HG03025 (cell line): Measurements from ENCODE around the gene IGFBP1.

Experiments used
- ATAC-seq: cut with Tn5 transposase; IDR thresholded peaks from one replicate; pipeline ENCODE4 v1.9.1; 2021; ENCODE audit warnings: mild to moderate bottlenecking, moderate library complexity; ENCODE audit not compliant: unreplicated experiment, low FRiP score

IGFBP1 gene

GRCh38 chr7:45878457-45879144, 9.7 kb upstream of the IGFBP1 start:
- ATAC-seq: no peak

DNA sequence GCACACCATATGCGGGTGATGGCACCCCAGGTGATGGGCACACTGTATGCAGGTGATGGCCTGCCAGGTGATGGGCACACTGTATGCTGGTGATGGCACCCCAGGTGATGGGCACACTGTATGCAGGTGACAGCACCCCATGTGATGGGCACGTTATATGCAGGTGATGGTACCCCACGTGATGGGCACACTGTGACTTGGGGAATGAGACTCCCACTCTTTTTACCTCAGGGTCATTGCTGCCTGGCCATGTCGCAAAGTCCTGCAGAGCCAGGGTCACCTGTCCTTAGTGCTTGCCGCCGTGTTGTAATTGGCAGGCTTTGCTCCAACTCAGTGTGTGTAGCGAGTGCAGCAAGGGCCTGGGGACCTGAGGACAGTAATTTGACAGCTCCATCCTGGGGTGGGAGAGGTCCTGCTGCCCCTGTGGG, 7.8 kb upstream of the IGFBP1 start:
- ATAC-seq: no peak

GRCh38 chr7:45881280-45881758, 7.0 kb upstream of the IGFBP1 start:
- no peak for ATAC-seq

- ATAC-seq: no peak
Measured at GRCh38 chr7:45881759-45882464, 6.4 kb upstream of the IGFBP1 start.

DNA sequence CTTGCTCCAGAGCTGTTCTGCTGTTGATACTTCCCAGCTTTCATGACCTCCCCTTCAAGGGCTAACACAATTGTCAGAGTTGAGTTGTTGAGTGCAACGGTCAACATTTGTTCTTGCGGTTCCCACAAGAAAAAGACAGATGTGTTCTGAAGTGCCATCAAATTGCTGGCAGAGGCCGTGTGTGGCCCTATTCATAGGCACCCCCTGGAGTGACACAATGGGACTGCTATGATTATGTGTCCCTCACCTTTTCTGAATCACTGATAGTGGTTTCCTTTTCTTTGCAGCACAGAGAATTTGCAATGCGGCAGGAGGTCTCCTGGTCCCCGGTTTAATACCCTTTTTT, 5.8 kb upstream of the IGFBP1 start:
- ATAC-seq: no peak

DNA sequence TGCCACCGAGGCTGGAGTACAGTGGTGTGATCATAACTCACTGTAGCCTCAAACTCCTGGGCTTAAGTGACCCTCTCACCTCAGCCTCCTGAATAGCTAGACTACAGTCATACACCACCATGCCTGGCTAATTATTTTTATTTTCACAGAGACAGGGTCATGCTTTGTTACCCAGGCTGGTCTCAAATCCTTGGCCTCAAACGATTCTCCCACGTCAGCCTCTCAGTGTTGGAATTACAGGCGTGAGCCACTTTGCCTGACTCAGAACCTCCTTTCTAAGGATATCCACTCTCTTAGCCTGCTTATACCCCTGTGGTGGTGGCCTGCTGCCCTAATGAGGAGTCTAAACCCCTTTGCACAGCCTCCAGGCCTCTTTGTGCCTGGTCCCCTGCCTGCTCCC, 4.2 kb upstream of the IGFBP1 start:
- no peak for ATAC-seq

GRCh38 chr7:45885264-45885882, 2.9 kb upstream of the IGFBP1 start:
- ATAC-seq: no peak

DNA sequence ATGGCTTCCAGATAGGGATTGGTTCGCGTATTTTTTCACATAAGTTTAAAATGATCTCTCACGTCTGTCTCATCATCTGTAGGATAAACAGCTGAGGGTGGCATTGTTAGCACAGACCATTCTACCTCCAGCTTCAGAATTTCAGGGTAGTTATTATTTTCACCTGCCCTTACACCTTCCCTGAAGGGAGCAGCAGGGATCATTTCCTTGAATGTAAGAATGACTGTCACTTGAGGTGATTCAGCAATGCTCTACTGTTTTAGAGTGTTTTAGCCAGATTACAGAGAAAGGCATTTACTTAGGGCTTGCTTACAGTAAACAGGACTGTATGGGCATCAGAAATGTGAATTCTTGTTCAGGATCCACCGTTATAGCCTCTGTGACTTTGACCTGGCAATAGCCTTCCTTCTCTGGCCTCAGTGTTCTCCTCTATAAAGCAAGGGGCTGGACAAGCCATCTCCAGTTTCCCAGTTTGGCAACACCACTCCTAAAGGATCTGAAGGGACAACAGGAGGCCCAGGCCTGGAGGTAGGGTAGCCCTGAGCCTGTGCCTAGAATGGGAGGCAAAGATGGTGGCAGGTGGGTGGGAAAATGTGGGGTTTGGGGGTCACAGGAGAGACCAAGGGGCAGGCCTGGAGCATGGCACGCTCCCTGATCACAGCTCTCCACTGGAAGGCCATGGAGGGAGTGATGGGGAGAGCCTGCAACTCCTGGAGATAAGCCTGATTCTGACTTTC, 1.2 kb upstream of the IGFBP1 start:
- ATAC-seq: no peak

DNA sequence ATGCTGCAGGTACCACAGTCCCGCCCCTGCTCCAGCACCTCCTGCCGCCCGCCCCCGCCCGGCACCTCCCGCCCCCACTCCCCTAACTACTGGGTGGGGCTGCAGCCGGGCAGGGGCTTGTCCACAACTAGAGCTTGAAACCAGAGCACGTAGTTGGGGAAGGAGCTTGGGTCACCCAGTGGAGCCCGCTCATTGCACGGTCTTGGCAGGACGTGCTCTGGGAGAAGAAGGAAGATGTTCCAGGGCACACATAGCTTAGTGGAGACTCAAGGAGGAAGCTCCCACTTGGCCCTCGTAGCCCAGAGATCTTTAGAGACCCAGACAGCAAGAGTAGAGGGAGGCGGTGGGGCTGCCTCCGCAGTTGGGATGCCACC, 692 bp downstream of the IGFBP1 start:
- no peak for ATAC-seq

DNA sequence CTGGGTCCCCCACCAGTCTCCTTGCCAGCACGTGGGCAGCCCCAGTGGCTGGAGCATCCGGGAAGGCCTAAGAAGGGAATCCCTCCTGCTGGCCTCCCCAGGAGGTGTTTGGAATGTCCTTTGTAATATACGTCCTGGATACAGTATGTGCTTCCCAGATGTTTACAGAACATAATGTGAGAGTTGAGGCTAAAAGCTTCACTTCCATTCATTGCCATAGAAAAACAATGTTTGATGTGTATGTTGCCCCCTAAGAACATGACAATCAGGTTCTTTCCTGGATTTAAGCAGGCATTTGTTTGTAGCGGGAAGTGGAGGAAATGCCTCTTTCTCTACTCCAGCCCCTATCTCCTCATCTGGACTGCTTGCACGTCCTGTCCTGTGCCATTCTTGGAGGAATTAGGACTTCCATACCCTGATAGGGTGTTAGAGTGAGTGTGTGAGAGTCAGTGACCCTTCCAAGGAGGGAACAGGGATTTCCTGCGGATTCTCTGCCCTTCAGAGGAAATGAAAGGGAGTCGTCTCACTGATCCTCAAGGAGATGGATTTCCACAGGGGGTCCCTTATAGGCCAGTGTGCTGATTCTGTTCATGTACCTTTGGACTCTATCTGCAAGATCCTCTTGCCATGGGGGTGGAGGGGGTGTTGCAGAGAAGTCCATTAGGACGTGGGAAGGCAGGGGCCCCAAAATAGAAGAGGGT, 1.2 kb downstream of the IGFBP1 start:
- ATAC-seq: no peak

DNA sequence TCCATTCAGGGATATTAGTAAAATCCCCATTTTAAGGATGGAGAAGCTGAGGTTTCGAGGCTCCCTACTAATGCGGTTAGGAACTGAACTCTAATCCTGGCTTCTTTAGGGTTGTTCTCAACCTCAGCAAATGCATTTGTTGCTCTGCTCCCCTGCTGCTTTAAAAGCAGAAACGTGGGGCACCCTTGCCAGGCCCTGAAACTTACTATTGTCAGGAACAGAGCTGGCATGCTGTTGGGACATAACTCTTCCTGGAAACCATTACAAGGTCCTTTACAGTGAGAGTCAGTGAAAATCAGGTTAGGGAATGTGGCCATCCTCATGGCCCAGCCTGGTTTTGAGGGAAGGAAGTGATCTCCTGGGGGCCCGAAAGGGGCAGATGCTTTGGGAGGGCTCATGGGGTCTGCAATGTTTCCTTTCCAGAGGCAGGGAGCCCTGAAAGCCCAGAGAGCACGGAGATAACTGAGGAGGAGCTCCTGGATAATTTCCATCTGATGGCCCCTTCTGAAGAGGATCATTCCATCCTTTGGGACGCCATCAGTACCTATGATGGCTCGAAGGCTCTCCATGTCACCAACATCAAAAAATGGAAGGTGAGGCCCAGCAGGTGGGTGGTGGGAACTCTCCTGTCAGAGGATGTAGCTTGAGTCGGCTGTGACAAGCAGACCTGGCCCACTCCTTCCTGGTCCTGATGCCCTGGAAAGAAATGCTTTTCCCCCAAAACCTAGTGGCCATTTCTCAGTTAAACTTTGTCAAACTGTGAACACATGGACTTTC, 2.0 kb downstream of the IGFBP1 start:
- ATAC-seq: no peak

DNA sequence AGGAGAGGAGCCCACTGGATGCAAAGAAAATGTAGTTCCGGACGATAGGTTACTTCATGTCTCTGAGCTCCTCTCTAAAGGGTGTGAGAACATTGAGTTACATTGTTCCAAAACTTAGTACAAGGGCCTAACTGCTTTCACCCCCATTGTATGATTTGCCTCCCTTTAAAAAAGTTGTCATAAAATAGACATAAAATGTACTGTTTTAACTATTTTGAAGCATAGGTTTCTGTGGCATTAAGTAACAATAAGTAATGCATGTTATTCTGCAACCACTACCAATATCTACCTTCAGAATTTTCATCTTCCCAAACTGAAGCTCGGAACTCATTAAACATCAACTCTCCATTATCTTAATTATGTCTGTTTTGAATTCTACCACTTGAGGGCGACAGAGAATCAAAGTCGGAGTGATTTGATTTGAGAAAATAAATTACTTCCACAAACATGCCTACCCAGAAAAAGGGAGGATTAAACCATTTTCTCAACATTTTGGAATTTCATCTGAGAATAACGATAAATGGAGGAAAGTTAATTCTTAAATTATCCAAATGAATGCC, 2.7 kb downstream of the IGFBP1 start:
- no peak for ATAC-seq

GRCh38 chr7:45891462-45892402, 3.4 kb downstream of the IGFBP1 start:
- ATAC-seq: no peak

DNA sequence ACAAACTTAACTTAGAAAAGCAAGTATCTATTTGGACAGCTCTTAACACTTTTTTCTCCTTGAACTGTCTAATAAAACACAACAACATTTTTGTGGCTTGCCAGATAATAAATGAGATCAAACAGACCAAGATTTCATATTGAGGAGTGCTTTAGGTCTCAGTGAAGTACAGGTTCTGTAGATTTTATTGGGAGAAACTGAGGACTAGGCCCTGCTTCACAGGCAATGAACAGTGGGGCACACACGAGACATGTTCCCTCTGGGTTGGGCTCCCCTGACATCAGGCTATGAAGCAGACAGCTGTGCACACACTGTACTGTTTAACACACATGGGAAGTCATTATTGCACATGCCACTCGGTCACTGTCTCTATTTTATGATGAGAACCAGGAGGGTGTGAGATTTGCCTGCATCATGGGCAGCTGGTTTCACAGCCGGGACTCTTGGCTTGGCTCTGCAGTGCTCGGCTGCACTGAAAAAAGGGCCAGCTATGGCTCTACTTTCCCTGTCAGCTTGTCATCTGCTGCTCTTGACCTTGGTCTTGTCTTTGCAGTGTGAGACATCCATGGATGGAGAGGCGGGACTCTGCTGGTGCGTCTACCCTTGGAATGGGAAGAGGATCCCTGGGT, 4.2 kb downstream of the IGFBP1 start:
- no peak for ATAC-seq

DNA sequence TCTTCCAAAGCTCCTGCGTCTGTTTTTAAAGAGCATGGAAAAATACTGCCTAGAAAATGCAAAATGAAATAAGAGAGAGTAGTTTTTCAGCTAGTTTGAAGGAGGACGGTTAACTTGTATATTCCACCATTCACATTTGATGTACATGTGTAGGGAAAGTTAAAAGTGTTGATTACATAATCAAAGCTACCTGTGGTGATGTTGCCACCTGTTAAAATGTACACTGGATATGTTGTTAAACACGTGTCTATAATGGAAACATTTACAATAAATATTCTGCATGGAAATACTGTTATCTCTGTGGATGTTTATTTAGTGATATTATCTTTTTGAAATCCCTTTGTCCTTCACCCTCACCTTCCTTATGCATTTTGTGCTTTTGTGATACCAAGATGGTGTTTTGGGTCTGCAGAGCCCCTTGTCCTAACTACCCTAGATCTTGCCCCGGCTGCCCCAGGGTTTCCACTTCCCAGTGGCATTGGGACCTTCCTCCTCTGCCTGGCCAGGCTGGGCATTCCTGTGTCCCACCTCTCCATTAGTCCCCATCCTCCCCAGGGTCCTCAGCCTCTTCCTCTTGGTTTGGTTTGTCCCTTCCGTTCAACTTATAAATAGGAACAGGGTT, 5.2 kb downstream of the IGFBP1 start:
- ATAC-seq: no peak

DNA sequence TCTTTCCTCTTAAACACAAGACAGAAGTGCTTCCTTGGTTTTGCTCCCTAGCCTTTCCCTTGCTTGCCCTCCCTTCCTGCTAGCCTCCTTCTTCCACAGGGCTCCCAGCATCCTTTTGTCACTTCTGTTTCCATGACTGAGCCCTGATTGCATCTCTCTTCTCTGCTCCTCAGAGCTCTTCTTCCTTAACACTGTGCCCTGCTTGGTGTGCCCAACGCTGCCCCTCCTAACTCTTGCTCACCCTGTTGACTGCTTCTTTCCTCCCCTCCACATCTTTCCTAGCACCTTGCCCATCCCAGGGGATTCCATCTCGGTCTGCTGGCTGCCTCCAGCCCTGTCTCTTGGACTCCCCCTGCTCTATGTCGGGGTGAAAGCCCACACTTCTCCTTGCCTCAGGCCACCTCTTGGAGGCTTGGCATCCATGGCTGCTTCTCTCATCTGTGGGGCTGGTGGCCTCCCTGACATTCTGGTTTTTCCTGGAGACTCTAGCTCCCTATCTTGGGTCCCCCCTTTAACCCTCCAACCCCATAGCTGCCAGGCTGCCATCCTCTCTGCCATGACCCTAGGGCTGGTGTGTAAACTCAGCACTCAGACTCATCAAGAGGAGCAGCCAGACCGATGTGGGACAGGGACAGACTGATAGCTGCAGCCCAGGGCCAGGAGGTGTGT, 5.8 kb downstream of the IGFBP1 start:
- no peak for ATAC-seq

DNA sequence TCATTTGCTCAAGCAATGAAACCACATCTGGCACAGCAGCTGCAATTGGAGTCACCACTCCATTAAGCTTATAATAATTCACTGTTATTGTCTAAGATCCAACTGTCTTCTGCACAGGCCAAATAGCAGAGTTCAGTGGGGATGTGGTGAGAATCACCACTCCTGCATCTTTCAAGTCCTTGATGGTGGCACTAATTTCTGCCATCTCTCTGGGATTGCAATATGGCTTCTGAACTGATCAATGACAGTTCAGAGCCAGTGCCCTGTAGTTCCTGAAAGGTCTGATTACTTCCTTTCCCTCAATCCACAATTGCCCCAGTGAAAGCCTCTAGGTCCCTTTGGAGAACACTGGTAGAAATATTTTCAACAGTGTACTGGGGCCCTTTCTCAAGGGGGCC, 6.4 kb downstream of the IGFBP1 start:
- no peak for ATAC-seq
